Loucy (cell line): ENCODE measurements around the gene EGFLAM.

Source experiments
- EZH2phosphoT487 ChIP-seq: fragments of 200-600 bp; IDR thresholded peaks from 2 replicates; pipeline ENCODE4 v1.6.1; 2018; ENCODE audit warnings: antibody characterized with exemption, mild to moderate bottlenecking, moderate library complexity, borderline replicate concordance
- TF ChIP-seq, protein P1 (sequence below): fragments of 200-600 bp; sonication (generic); conservative IDR thresholded peaks from 2 replicates; pipeline ENCODE4 v1.5.1; 2014; ENCODE audit warnings: mild to moderate bottlenecking, antibody characterized with exemption, low read length

DNA sequence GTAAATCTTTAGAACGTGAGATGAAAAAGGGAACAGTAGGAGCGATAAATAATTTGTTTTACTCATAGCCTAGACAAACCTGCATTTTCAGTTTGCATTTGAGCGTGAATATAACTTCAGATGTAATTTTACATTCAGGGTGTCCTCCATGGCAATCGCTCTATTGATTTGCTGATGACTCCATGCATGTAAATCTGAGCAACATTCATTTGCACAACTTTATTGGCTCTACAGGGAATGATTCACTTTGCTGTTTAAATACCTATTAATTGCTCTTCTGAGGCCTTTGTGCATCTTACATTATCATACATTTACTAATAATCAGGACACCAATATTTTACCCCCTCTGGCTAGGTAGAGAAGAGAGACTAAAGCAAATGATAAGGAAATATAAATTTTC is 122.2 kb downstream of the EGFLAM start:
- TF ChIP-seq, protein P1, sequence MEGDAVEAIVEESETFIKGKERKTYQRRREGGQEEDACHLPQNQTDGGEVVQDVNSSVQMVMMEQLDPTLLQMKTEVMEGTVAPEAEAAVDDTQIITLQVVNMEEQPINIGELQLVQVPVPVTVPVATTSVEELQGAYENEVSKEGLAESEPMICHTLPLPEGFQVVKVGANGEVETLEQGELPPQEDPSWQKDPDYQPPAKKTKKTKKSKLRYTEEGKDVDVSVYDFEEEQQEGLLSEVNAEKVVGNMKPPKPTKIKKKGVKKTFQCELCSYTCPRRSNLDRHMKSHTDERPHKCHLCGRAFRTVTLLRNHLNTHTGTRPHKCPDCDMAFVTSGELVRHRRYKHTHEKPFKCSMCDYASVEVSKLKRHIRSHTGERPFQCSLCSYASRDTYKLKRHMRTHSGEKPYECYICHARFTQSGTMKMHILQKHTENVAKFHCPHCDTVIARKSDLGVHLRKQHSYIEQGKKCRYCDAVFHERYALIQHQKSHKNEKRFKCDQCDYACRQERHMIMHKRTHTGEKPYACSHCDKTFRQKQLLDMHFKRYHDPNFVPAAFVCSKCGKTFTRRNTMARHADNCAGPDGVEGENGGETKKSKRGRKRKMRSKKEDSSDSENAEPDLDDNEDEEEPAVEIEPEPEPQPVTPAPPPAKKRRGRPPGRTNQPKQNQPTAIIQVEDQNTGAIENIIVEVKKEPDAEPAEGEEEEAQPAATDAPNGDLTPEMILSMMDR, result no peak
- TF ChIP-seq EZH2phosphoT487, result no peak
